Trophoblast cell (in vitro differentiated cells and primary cell): ENCODE results near the gene BEGAIN.
A peak's percentile ranks its signal among the peaks of the same experiment; 100 is the strongest.

Experiments
- DNase-seq, 2 donors: peaks; one replicate each; pipeline ENCODE4 v3.0.0-alpha.2; 2016
- H2AFZ ChIP-seq: 2 replicates; pipeline ENCODE4 v1.6.1; 2013; ENCODE audit warnings: low read length, moderate library complexity, mild to moderate bottlenecking; ENCODE audit not compliant: insufficient read depth, poor library complexity
- H2AK5ac ChIP-seq: 2 replicates; pipeline ENCODE4 v1.6.1; 2013; ENCODE audit warnings: mild to moderate bottlenecking, low read length
- H2BK120ac ChIP-seq: 2 replicates; pipeline ENCODE4 v1.6.1; 2013; ENCODE audit warnings: low read length, mild to moderate bottlenecking, moderate library complexity; ENCODE audit not compliant: insufficient read depth, poor library complexity
- H2BK12ac ChIP-seq: 2 replicates; pipeline ENCODE4 v1.6.1; 2013; ENCODE audit warnings: mild to moderate bottlenecking, low read length, moderate library complexity
- H2BK5ac ChIP-seq: 2 replicates; pipeline ENCODE4 v1.6.1; 2013; ENCODE audit warnings: low read length, low read depth, moderate library complexity, mild to moderate bottlenecking; ENCODE audit not compliant: poor library complexity
- H3K14ac ChIP-seq: 2 replicates; pipeline ENCODE4 v1.6.1; 2013; ENCODE audit warnings: mild to moderate bottlenecking, low read length
- H3K18ac ChIP-seq: 2 replicates; pipeline ENCODE4 v1.6.1; 2013; ENCODE audit warnings: mild to moderate bottlenecking, low read length
- H3K23ac ChIP-seq: 2 replicates; pipeline ENCODE4 v1.6.1; 2013; ENCODE audit warnings: low read length
- H3K27ac ChIP-seq: 2 replicates; pipeline ENCODE4 v1.5.1; 2013; ENCODE audit warnings: low read depth, mild to moderate bottlenecking, inconsistent platforms, low read length, moderate library complexity
- H3K27me3 ChIP-seq: 2 replicates; pipeline ENCODE4 v1.6.1; 2013; ENCODE audit warnings: inconsistent platforms, mild to moderate bottlenecking, low read length, moderate library complexity; ENCODE audit not compliant: insufficient read depth
- H3K36me3 ChIP-seq, 2 experiments: 1 replicate in 1 of 2; 2 replicates in 1 of 2; pipeline ENCODE4 v1.6.1; 2013; ENCODE audit warnings: low read length in 2 of 2, mild to moderate bottlenecking in 2 of 2, moderate library complexity in 1 of 2; ENCODE audit not compliant: insufficient read depth in 2 of 2, control insufficient read depth in 1 of 2
- H3K4ac ChIP-seq: 2 replicates; pipeline ENCODE4 v1.6.1; 2013; ENCODE audit warnings: low read depth, mild to moderate bottlenecking, low read length, moderate library complexity
- H3K4me1 ChIP-seq, 2 experiments: 1 replicate in 1 of 2; 2 replicates in 1 of 2; pipeline ENCODE4 v1.6.1; 2013; ENCODE audit warnings: low read length in 2 of 2, mild to moderate bottlenecking in 2 of 2, moderate library complexity in 1 of 2; ENCODE audit not compliant: insufficient read depth in 2 of 2, control insufficient read depth in 1 of 2
- H3K4me2 ChIP-seq: 2 replicates; pipeline ENCODE4 v1.6.1; 2013; ENCODE audit warnings: inconsistent platforms, mild to moderate bottlenecking, low read length, moderate library complexity
- H3K4me3 ChIP-seq: 2 replicates; pipeline ENCODE4 v1.5.1; 2013; ENCODE audit warnings: mild to moderate bottlenecking, low read depth, low read length, inconsistent platforms
- H3K79me1 ChIP-seq: one replicate; pipeline ENCODE4 v1.6.1; 2013; ENCODE audit warnings: low read length
- H3K79me2 ChIP-seq: 2 replicates; pipeline ENCODE4 v1.6.1; 2013; ENCODE audit warnings: low read length, mild to moderate bottlenecking; ENCODE audit not compliant: control insufficient read depth, insufficient read depth, poor library complexity
- H3K9ac ChIP-seq: 2 replicates; pipeline ENCODE4 v1.6.1; 2013; ENCODE audit warnings: mild to moderate bottlenecking, low read length
- H3K9me3 ChIP-seq: 2 replicates; pipeline ENCODE4 v1.6.1; 2013; ENCODE audit warnings: low read depth, mild to moderate bottlenecking, control low read depth, inconsistent platforms, low read length; ENCODE audit not compliant: insufficient read depth
- H4K12ac ChIP-seq: 2 replicates; pipeline ENCODE4 v1.6.1; 2013; ENCODE audit warnings: low read depth, mild to moderate bottlenecking, low read length, moderate library complexity
- H4K8ac ChIP-seq: 2 replicates; pipeline ENCODE4 v1.6.1; 2013; ENCODE audit warnings: low read depth, mild to moderate bottlenecking, low read length, moderate library complexity
- H4K91ac ChIP-seq: one replicate; pipeline ENCODE4 v1.6.1; 2013; ENCODE audit warnings: low read depth, mild to moderate bottlenecking, low read length, moderate library complexity
- WGBS: extraction: QIAGEN DNeasy Blood & Tissue Kit; methylation state at CpG from one replicate; pipeline ENCODE4 v1.1.7; 2013; ENCODE audit warnings: missing lambda C conversion rate; ENCODE audit not compliant: insufficient read length, insufficient coverage; ENCODE audit errors: extremely low coverage; 5-methylcytosine and 5-hydroxymethylcytosine counted together

Gene BEGAIN

DNA sequence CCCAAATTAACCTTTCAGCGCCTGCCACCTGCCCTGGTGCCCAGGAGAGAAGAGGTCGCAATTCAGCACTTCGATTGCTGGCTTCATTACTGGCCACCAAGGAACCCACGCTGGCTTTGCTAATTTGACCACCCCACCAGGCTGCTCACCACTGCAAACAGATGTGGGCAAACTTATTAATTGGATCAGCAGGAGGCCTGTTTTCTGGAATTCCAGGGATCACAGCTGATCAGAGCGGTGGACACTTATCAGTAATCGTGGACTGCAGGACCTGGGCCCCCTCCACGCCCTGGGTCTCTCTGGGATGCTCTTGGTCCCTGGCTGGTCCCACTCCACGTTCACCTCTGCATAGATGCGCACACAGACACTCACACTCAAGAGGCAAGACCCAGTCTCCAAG is 27.8 kb downstream of the BEGAIN start:
- no peaks in the 10 kb centered on the region for H3K36me3 ChIP-seq
- H2BK5ac ChIP-seq = no peak overlapping the region
- H3K27ac ChIP-seq = no peak overlapping the region
- WGBS = no CpG with 5 or more reads among the region's 9 CpGs
- H4K91ac ChIP-seq = no peak overlapping the region
- H2BK12ac ChIP-seq = no peak overlapping the region
- H3K27me3 ChIP-seq = peaks cover 4% of the 10 kb centered on the region
- H3K4me1 ChIP-seq = no peaks in the 10 kb centered on the region
- H3K14ac ChIP-seq = no peak overlapping the region
- H3K4ac ChIP-seq = no peak overlapping the region
- H3K18ac ChIP-seq = no peak overlapping the region
- no peak overlapping the region for H3K9ac ChIP-seq
- no peak overlapping the region for H4K12ac ChIP-seq
- DNase-seq = no peak
- no peak overlapping the region for H3K23ac ChIP-seq
- H3K4me3 ChIP-seq = no peak overlapping the region
- no peak overlapping the region for H2AK5ac ChIP-seq
- H3K79me1 ChIP-seq = no peaks in the 10 kb centered on the region
- H2AFZ ChIP-seq = no peak overlapping the region
- no peak overlapping the region for H3K4me2 ChIP-seq
- H4K8ac ChIP-seq = no peak overlapping the region
- no peak overlapping the region for H2BK120ac ChIP-seq
- no peaks in the 10 kb centered on the region for H3K9me3 ChIP-seq
- no peaks in the 10 kb centered on the region for H3K79me2 ChIP-seq

DNA sequence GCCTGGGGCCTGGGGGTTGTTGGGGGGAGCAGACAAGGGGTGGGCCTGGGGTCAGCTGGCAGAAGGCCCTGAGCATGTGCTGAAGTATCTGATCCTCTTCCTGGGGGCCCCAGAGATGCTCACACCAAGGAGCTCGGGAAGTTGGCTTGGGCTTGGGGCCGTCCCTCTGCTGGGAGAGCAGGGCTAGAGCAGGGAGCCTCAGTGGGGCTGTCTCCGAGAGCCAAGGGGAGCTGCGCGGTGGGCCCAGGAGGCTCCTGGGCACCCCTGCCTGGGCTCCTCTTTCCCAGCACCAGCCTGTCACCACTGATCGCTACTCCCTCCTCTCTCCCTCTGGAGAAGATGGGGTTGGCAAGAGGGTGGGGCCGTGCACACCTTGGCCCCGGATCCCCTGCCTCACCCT is 28.3 kb downstream of the BEGAIN start:
- Histone ChIP-seq H3K9ac (no peak overlapping the region), H3K18ac (no peak overlapping the region), H3K27me3 (peaks cover 4% of the 10 kb centered on the region), H3K9me3 (no peaks in the 10 kb centered on the region), H2AFZ (no peak overlapping the region), H3K79me1 (no peaks in the 10 kb centered on the region), H4K8ac (no peak overlapping the region), H4K12ac (no peak overlapping the region), H3K4me1 (no peaks in the 10 kb centered on the region), H3K27ac (no peak overlapping the region), H3K36me3 (no peaks in the 10 kb centered on the region), H3K14ac (no peak overlapping the region), H2BK12ac (no peak overlapping the region), H3K4me2 (no peak overlapping the region), H2BK5ac (no peak overlapping the region), H4K91ac (no peak overlapping the region), H2BK120ac (no peak overlapping the region), H3K79me2 (no peaks in the 10 kb centered on the region), H2AK5ac (no peak overlapping the region), H3K4ac (no peak overlapping the region), H3K4me3 (no peak overlapping the region), H3K23ac (no peak overlapping the region)
- no CpG with 5 or more reads among the region's 8 CpGs for WGBS
- no peak for DNase-seq

DNA sequence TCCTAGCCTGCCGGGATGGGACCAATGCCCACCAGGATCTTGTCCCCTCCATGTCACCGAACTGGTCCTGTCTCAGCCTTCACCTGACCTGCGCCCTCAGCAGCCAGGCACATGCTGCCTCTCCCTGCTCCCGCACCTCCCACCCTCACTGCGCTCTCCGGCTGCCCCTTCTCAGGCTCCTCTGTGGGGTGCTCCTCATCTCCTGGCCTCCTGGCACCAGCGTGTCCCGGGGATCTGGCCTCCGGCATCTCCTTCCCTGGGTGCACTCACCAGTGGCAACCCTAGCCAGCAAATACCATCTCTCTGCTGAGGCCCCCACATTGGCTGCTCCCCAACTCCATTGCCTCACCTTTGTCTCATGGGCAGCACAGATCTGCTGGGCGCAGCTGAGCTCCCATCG is 29.0 kb downstream of the BEGAIN start:
- Histone ChIP-seq H3K18ac (no peak overlapping the region), H3K9ac (no peak overlapping the region), H4K8ac (no peak overlapping the region), H3K4ac (no peak overlapping the region), H4K91ac (no peak overlapping the region), H3K9me3 (no peaks in the 10 kb centered on the region), H3K4me3 (no peak overlapping the region), H3K4me2 (no peak overlapping the region), H2AFZ (no peak overlapping the region), H3K14ac (no peak overlapping the region), H3K79me1 (no peaks in the 10 kb centered on the region), H2BK120ac (no peak overlapping the region), H3K27me3 (no peaks in the 10 kb centered on the region), H2BK5ac (no peak overlapping the region), H2BK12ac (no peak overlapping the region), H4K12ac (no peak overlapping the region), H3K27ac (no peak overlapping the region), H3K79me2 (no peaks in the 10 kb centered on the region), H3K36me3 (no peaks in the 10 kb centered on the region), H3K4me1 (no peaks in the 10 kb centered on the region), H3K23ac (no peak overlapping the region), H2AK5ac (no peak overlapping the region)
- DNase-seq = no peak
- WGBS = no CpG with 5 or more reads among the region's 11 CpGs

DNA sequence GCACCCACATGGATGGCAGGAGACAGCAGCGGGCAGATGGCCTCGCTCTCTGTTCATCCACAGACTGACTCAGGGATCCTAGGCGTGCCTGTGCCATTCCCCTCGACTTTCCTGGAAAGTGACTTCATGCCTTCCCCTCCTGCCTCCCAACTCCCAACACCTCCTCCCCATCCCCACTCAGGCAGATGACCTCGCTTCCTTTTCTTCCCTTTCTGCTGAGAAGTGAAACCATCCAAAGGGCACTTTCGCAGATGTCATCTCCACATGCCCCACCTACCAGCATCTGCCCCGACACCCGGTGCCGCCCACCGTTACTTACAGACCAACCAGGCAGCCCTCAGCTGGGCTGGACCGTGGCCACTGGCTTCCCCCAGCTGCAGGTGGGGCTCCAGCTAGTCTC is 29.6 kb downstream of the BEGAIN start:
- no CpG with 5 or more reads among the region's 11 CpGs for whole genome bisulfite sequencing
- Histone ChIP-seq H3K79me1 (no peaks in the 10 kb centered on the region), H3K4me3 (no peak overlapping the region)

More for the DNA sequence above, 29.6 kb downstream of the BEGAIN start:
- no peak overlapping the region for H3K27ac ChIP-seq
- H2AK5ac ChIP-seq = no peak overlapping the region
- H3K9ac ChIP-seq = no peak overlapping the region
- H2BK12ac ChIP-seq = no peak overlapping the region
- no peaks in the 10 kb centered on the region for H3K4me1 ChIP-seq
- no peak overlapping the region for H3K18ac ChIP-seq
- no peak overlapping the region for H4K91ac ChIP-seq
- DNase-seq = peak in 1 of 2 donors; percentile 4
- H2BK120ac ChIP-seq = no peak overlapping the region
- no peak overlapping the region for H3K4me2 ChIP-seq
- no peak overlapping the region for H2AFZ ChIP-seq
- H3K9me3 ChIP-seq = no peaks in the 10 kb centered on the region
- H2BK5ac ChIP-seq = no peak overlapping the region
- H3K4ac ChIP-seq = no peak overlapping the region
- no peak overlapping the region for H4K8ac ChIP-seq
- H3K36me3 ChIP-seq = no peaks in the 10 kb centered on the region
- H3K27me3 ChIP-seq = no peaks in the 10 kb centered on the region
- no peak overlapping the region for H3K14ac ChIP-seq
- H4K12ac ChIP-seq = no peak overlapping the region
- no peaks in the 10 kb centered on the region for H3K79me2 ChIP-seq
- H3K23ac ChIP-seq = no peak overlapping the region
